ENCODE measurements around the gene ALK. TPM values are rescaled to one million over a fixed set of nuclear protein-coding genes. Genes with fewer than 3 reads are reported as not detected.

The ALK gene
- 1 to 10 TPM in 2 of 4 donors, under 1 TPM in 2; 0.83 to 1.6 (median 1.2) TPM for total RNA-seq

- no peaks in the 10 kb centered on the region for H3K9me3 ChIP-seq
- H3K4me3 ChIP-seq: peak within 1 kb of the TSS; percentile 50 to 60 (median 52)
- peaks cover 27 to 31% (median 29%) of the 10 kb centered on the region in 4 donors for H3K4me1 ChIP-seq
- intact Hi-C loops (cut with DNase I): no loop called here
- TF ChIP-seq POLR2AphosphoS5 (IDR thresholded peaks at IDR 0.05) (no peak), POLR2A (IDR thresholded peaks at IDR 0.05; ENCODE audit: low read depth) (no peak), EP300 (IDR thresholded peaks at IDR 0.05) (no peak), CTCF (IDR thresholded peaks at IDR 0.05) (no peak)
- DNase-seq (ENCODE audit: extremely low spot score): peak; percentile 93
- no peak within 1 kb of the TSS for H3K27ac ChIP-seq (replicated peaks in 1 of 4)
- no peaks in the 10 kb centered on the region for H3K36me3 ChIP-seq
- 2% methylated on average over 9 of the region's 27 CpGs for WGBS
- peaks cover 6 to 72% (median 28%) of the 10 kb centered on the region in 4 donors for H3K27me3 ChIP-seq
These were observed at the start of gene ALK for GRCh38 chr2:29921560-29921915. Gene ALK (minus strand): TSS chr2:29921586. CDS start chr2:29920659, 927 bp downstream.

GRCh38 chr2:29966266-29966665 lies 44.9 kb upstream of the ALK start:
- WGBS: 79% methylated on average over 2 of the region's 2 CpGs
- intact Hi-C loops (cut with DNase I): no loop called here

GRCh38 chr2:29963972-29964570 lies 42.7 kb upstream of the ALK start:
- Histone ChIP-seq H3K4me1 (no peaks in the 10 kb centered on the region), H3K27me3 (peaks cover 0 to 31% (median 0%) of the 10 kb centered on the region in 4 donors), H3K4me3 (no peak overlapping the region), H3K9me3 (no peaks in the 10 kb centered on the region), H3K27ac (replicated peaks in 1 of 4) (no peak overlapping the region), H3K36me3 (no peaks in the 10 kb centered on the region)
- intact Hi-C loops (cut with DNase I): no loop called here
- 29% methylated on average over 2 of the region's 3 CpGs for WGBS
- no peak for DNase-seq (ENCODE audit: extremely low spot score)
- no peak for TF ChIP-seq EP300 (IDR thresholded peaks at IDR 0.05)
- TF ChIP-seq POLR2AphosphoS5 (IDR thresholded peaks at IDR 0.05): no peak
- no peak for TF ChIP-seq CTCF (IDR thresholded peaks at IDR 0.05)
- TF ChIP-seq POLR2A (IDR thresholded peaks at IDR 0.05; ENCODE audit: low read depth): no peak

More at GRCh38 chr2:29966266-29966665, 44.9 kb upstream of the ALK start:
- Histone ChIP-seq H3K9me3 (no peaks in the 10 kb centered on the region), H3K27me3 (peaks cover 0 to 27% (median 0%) of the 10 kb centered on the region in 4 donors), H3K36me3 (no peaks in the 10 kb centered on the region), H3K4me1 (no peaks in the 10 kb centered on the region), H3K4me3 (no peak overlapping the region), H3K27ac (replicated peaks in 1 of 4) (no peak overlapping the region)
- no peak for DNase-seq (ENCODE audit: extremely low spot score)
- TF ChIP-seq CTCF (IDR thresholded peaks at IDR 0.05) (no peak), POLR2AphosphoS5 (IDR thresholded peaks at IDR 0.05) (no peak), EP300 (IDR thresholded peaks at IDR 0.05) (no peak), POLR2A (IDR thresholded peaks at IDR 0.05; ENCODE audit: low read depth) (no peak)

GRCh38 chr2:29962922-29963321 lies 41.5 kb upstream of the ALK start:
- DNase-seq (ENCODE audit: extremely low spot score): no peak
- Histone ChIP-seq H3K36me3 (no peaks in the 10 kb centered on the region), H3K27me3 (peaks cover 0 to 34% (median 0%) of the 10 kb centered on the region in 4 donors), H3K9me3 (no peaks in the 10 kb centered on the region), H3K4me1 (no peaks in the 10 kb centered on the region), H3K27ac (replicated peaks in 1 of 4) (no peak overlapping the region), H3K4me3 (no peak overlapping the region)
- intact Hi-C loops (cut with DNase I): no loop called here
- 76% methylated on average over 4 of the region's 4 CpGs for WGBS
- TF ChIP-seq POLR2A (IDR thresholded peaks at IDR 0.05; ENCODE audit: low read depth) (no peak), EP300 (IDR thresholded peaks at IDR 0.05) (no peak), POLR2AphosphoS5 (IDR thresholded peaks at IDR 0.05) (no peak), CTCF (IDR thresholded peaks at IDR 0.05) (no peak)

DNA sequence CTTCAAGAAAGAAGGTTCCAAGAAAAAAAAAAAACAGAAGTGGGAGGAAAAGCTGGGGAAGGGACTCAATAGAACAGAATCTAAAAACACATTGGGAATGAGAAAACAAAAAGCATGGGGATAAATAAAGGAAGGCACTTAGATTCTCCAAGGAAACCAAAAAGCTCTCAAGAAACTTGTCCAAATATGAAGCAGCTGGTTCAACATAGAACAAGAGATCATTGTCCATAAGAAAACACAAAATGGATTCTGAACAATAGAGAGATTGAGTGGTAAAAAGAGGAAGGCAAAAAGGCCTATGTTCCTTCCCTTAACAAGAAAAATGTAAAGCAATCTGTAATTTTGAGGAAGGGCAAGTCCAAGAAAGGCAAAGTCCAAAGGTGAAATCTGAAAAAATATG lies 32.9 kb upstream of the ALK start:
- Histone ChIP-seq H3K27me3 (peaks cover 0 to 3% (median 0%) of the 10 kb centered on the region in 4 donors), H3K4me3 (no peak overlapping the region), H3K4me1 (no peaks in the 10 kb centered on the region), H3K9me3 (no peaks in the 10 kb centered on the region), H3K36me3 (no peaks in the 10 kb centered on the region), H3K27ac (replicated peaks in 1 of 4) (no peak overlapping the region)
- intact Hi-C loops (cut with DNase I): no loop called here
- TF ChIP-seq POLR2A (IDR thresholded peaks at IDR 0.05; ENCODE audit: low read depth) (no peak), EP300 (IDR thresholded peaks at IDR 0.05) (no peak), POLR2AphosphoS5 (IDR thresholded peaks at IDR 0.05) (no peak), CTCF (IDR thresholded peaks at IDR 0.05) (no peak)
- DNase-seq (ENCODE audit: extremely low spot score): no peak

Data from esophagus muscularis mucosa (tissue), 4 donors.